Thoracic aorta (tissue), 2 donors: ENCODE measurements around the gene SHISA6. TPM values are rescaled to one million over a fixed set of nuclear protein-coding genes. Genes with fewer than 3 reads are reported as not detected.

Source experiments
- ATAC-seq: fragments of 150-250 bp; one replicate; pipeline ENCODE4 v1.8.0; 2017; ENCODE audit warnings: low read depth; ENCODE audit not compliant: insufficient number of reproducible peaks, low FRiP score
- DNase-seq: peaks from one replicate; pipeline ENCODE4 v3.0.0-alpha.2; 2020; ENCODE audit warnings: low spot score
- H3K27ac ChIP-seq, 2 donors: fragments of 200-600 bp; sonication (generic); 1 replicate in 1 of 2; 2 replicates in 1 of 2; pipeline ENCODE4 v1.5.1; 2016; ENCODE audit warnings: mild to moderate bottlenecking in 2 of 2, moderate library complexity in 2 of 2
- H3K27me3 ChIP-seq: fragments of 200-600 bp; sonication (generic); replicated peaks from 2 replicates; pipeline ENCODE4 v1.6.0; 2016; ENCODE audit warnings: mild to moderate bottlenecking; ENCODE audit not compliant: insufficient read depth
- H3K36me3 ChIP-seq: fragments of 200-600 bp; sonication (generic); one replicate; pipeline ENCODE4 v1.5.1; 2016
- H3K4me1 ChIP-seq, 2 donors: fragments of 200-600 bp; sonication (generic); 1 replicate in 1 of 2; 2 replicates in 1 of 2; pipeline versions ENCODE4 v1.5.1 to v1.6.0; 2016; ENCODE audit warnings: low read depth in 2 of 2, mild to moderate bottlenecking in 1 of 2; ENCODE audit not compliant: control insufficient read depth in 1 of 2
- H3K4me3 ChIP-seq: fragments of 200-600 bp; sonication (generic); 2 replicates; pipeline ENCODE4 v1.5.1; 2016; ENCODE audit warnings: mild to moderate bottlenecking
- H3K9me3 ChIP-seq: fragments of 200-600 bp; sonication (generic); 2 replicates; pipeline ENCODE4 v1.5.1; 2016
- CTCF ChIP-seq: fragments of 200-600 bp; sonication (generic); IDR thresholded peaks from one replicate; pipeline ENCODE4 v1.5.1; 2019; ENCODE audit warnings: antibody characterized with exemption
- total RNA-seq, 2 donors: library from RNA; depleted of rRNA; stranded (reverse); fragments of >200 nt; gene quantifications; one replicate each; pipeline versions ENCODE4 v1.1.0 to v1.2.3, GENCODE V29; 2016

Gene SHISA6
- total RNA-seq, 2 donors from 2014 or later = under 0.01 TPM; not detected in 1

GRCh38 chr17:11383157-11383556 lies 142.1 kb downstream of the SHISA6 start:
- Histone ChIP-seq H3K4me3 (no peak overlapping the region), H3K36me3 (no peaks in the 10 kb centered on the region), H3K27me3 (no peaks in the 10 kb centered on the region), H3K9me3 (no peaks in the 10 kb centered on the region), H3K4me1 (no peaks in the 10 kb centered on the region), H3K27ac (no peak overlapping the region)
- no peak for TF ChIP-seq CTCF
- ATAC-seq = no peak
- DNase-seq = no peak

DNA sequence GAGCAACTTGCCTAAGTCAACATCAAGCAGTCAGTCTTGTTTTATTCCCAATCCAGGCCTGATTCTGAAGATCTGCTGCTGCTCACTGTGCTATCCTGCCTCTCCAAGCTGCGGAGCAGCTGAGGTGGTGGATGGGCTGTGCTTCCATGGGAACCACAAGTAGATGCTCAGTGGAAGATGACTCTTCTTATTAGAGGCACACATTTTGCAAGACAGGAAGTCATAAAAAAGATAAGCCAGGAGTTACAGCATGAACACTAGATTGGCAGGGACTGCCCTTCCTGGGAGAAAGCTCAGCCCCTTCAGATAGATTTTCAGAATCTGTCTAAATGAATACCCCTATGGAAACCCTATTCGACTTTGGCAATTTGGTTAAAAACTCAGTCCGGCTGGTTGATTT lies 143.1 kb downstream of the SHISA6 start:
- Histone ChIP-seq H3K4me1 (no peaks in the 10 kb centered on the region), H3K4me3 (no peak overlapping the region), H3K36me3 (no peaks in the 10 kb centered on the region), H3K9me3 (no peaks in the 10 kb centered on the region), H3K27me3 (no peaks in the 10 kb centered on the region), H3K27ac (no peak overlapping the region)
- ATAC-seq (no peak), DNase-seq (no peak)
- TF ChIP-seq CTCF = no peak

- TF ChIP-seq CTCF = no peak
- Histone ChIP-seq H3K27ac (no peak overlapping the region), H3K4me3 (no peak overlapping the region), H3K27me3 (no peaks in the 10 kb centered on the region), H3K36me3 (no peaks in the 10 kb centered on the region), H3K9me3 (no peaks in the 10 kb centered on the region), H3K4me1 (no peaks in the 10 kb centered on the region)
- DNase-seq (no peak), ATAC-seq (no peak)
These were observed 146.6 kb downstream of the SHISA6 start for GRCh38 chr17:11387610-11388009.

GRCh38 chr17:11388054-11388453 lies 147.0 kb downstream of the SHISA6 start:
- no peak for TF ChIP-seq CTCF
- ATAC-seq = no peak
- Histone ChIP-seq H3K27ac (no peak overlapping the region), H3K9me3 (no peaks in the 10 kb centered on the region), H3K4me1 (no peaks in the 10 kb centered on the region), H3K36me3 (no peaks in the 10 kb centered on the region), H3K4me3 (no peak overlapping the region), H3K27me3 (no peaks in the 10 kb centered on the region)
- no peak for DNase-seq

DNA sequence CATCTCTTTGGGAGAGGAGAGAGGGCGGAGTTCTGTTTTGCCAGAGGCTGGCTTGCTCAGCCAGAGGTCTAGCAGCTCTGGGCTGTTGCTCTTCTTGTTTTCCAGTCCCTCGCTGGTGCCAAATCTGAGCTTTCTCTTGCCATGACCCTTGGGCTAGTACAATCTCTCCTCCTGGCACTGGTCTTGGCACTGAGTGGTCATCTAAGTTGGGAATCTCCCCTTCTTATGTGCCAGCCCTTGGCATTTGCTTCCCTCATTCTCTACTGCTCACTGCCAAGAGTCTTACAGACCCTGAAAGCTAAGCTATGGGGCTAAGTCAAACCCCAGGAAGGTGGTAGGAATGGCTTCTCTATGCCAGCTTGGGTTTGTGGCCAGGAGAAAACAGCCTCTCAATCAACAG lies 148.6 kb downstream of the SHISA6 start:
- H3K4me1 ChIP-seq = no peaks in the 10 kb centered on the region
- no peaks in the 10 kb centered on the region for H3K36me3 ChIP-seq
- ATAC-seq = no peak
- DNase-seq = no peak
- H3K27ac ChIP-seq = no peak overlapping the region
- H3K9me3 ChIP-seq = no peaks in the 10 kb centered on the region
- H3K4me3 ChIP-seq = no peak overlapping the region
- no peaks in the 10 kb centered on the region for H3K27me3 ChIP-seq
- no peak for TF ChIP-seq CTCF
